GM23338 (cell line): ENCODE results near the gene PLA2R1. TPM values are rescaled to one million over a fixed set of nuclear protein-coding genes. Genes with fewer than 3 reads are reported as not detected.

Experiments
- ATAC-seq: fragments of 200-7000 bp; cut with Tn5 transposase; 3 replicates; pipeline ENCODE4 v1.9.1; 2020
- DNase-seq: peaks from one replicate; pipeline ENCODE4 v3.0.0-alpha.2; 2015; ENCODE audit warnings: low spot score
- H2AFZ ChIP-seq: fragments of 200-600 bp; sonication (generic); 2 replicates; pipeline ENCODE4 v1.8.0; 2016; ENCODE audit warnings: antibody characterized with exemption, mild to moderate bottlenecking, moderate library complexity
- H3F3A ChIP-seq: fragments of 200-600 bp; sonication (generic); replicated peaks from 2 replicates; pipeline ENCODE4 v1.8.0; 2017; ENCODE audit warnings: antibody characterized with exemption, mixed run types, low read depth
- H3K27ac ChIP-seq: fragments of 200-600 bp; sonication (generic); 2 replicates; pipeline ENCODE4 v1.6.1; 2016; ENCODE audit warnings: low read depth
- H3K27me3 ChIP-seq: fragments of 200-600 bp; sonication (generic); 2 replicates; pipeline ENCODE4 v1.8.0; 2016; ENCODE audit warnings: mild to moderate bottlenecking, mixed run types, moderate library complexity; ENCODE audit not compliant: insufficient read depth
- H3K36me3 ChIP-seq: fragments of 200-600 bp; sonication (generic); 2 replicates; pipeline ENCODE4 v1.8.0; 2016; ENCODE audit warnings: mild to moderate bottlenecking; ENCODE audit not compliant: insufficient read depth
- H3K4me1 ChIP-seq: fragments of 200-600 bp; sonication (generic); 2 replicates; pipeline ENCODE4 v1.8.0; 2016; ENCODE audit warnings: mild to moderate bottlenecking, moderate library complexity; ENCODE audit not compliant: insufficient read depth
- H3K4me2 ChIP-seq: fragments of 200-600 bp; sonication (generic); 2 replicates; pipeline ENCODE4 v1.7.1; 2017; ENCODE audit warnings: mixed run types
- H3K4me3 ChIP-seq: fragments of 200-600 bp; sonication (generic); 2 replicates; pipeline ENCODE4 v1.6.1; 2016; ENCODE audit warnings: mixed run types
- H3K79me2 ChIP-seq: fragments of 200-600 bp; sonication (generic); replicated peaks from 2 replicates; pipeline ENCODE4 v1.8.0; 2017; ENCODE audit warnings: mild to moderate bottlenecking; ENCODE audit not compliant: insufficient read depth
- H3K9me2 ChIP-seq: fragments of 200-600 bp; sonication (generic); 2 replicates; pipeline ENCODE4 v1.8.0; 2017; ENCODE audit not compliant: insufficient read depth
- H4K20me1 ChIP-seq: fragments of 200-600 bp; sonication (generic); replicated peaks from 2 replicates; pipeline ENCODE4 v1.8.0; 2017; ENCODE audit warnings: mild to moderate bottlenecking; ENCODE audit not compliant: insufficient read depth
- H3K27ac Mint-ChIP-seq: 2 replicates; pipeline ENCODE4 v1.8.0; 2020; ENCODE audit warnings: inconsistent platforms, mild to moderate bottlenecking, moderate library complexity, mixed read lengths
- H3K27me3 Mint-ChIP-seq: 3 replicates; pipeline ENCODE4 v1.8.0; 2022; ENCODE audit warnings: low read depth, mild to moderate bottlenecking, moderate library complexity, mixed read lengths, inconsistent platforms; ENCODE audit not compliant: insufficient read depth, poor library complexity
- H3K36me3 Mint-ChIP-seq: 3 replicates; pipeline ENCODE4 v1.8.0; 2021; ENCODE audit warnings: low read depth, mild to moderate bottlenecking, inconsistent platforms, moderate library complexity, mixed read lengths
- H3K4me1 Mint-ChIP-seq: 3 replicates; pipeline ENCODE4 v1.8.0; 2020; ENCODE audit warnings: mild to moderate bottlenecking, inconsistent platforms, mixed read lengths
- H3K4me3 Mint-ChIP-seq: 3 replicates; pipeline ENCODE4 v1.8.0; 2021; ENCODE audit warnings: moderate library complexity, mild to moderate bottlenecking, inconsistent platforms, mixed read lengths
- H3K9me3 Mint-ChIP-seq: 3 replicates; pipeline ENCODE4 v1.8.0; 2020; ENCODE audit warnings: moderate library complexity, mild to moderate bottlenecking, inconsistent platforms, mixed read lengths
- CREB1 ChIP-seq: fragments of 250-450 bp; sonication (Bioruptor Pico); IDR thresholded peaks from 2 replicates; pipeline ENCODE4 v1.5.0; 2020; ENCODE audit warnings: low read depth, mild to moderate bottlenecking, moderate library complexity
- EZH2 ChIP-seq: fragments of 200-600 bp; sonication (generic); IDR thresholded peaks from one replicate; pipeline ENCODE4 v1.8.0; 2017; ENCODE audit warnings: antibody characterized with exemption, mild to moderate bottlenecking, low read depth; ENCODE audit not compliant: unreplicated experiment
- EZH2phosphoT487 ChIP-seq: fragments of 200-600 bp; sonication (generic); IDR thresholded peaks from one replicate; pipeline ENCODE4 v1.8.1; 2018; ENCODE audit warnings: antibody characterized with exemption; ENCODE audit not compliant: unreplicated experiment
- JUNB ChIP-seq: IDR thresholded peaks from one replicate; pipeline ENCODE4 v1.6.1; 2016; ENCODE audit warnings: antibody characterized with exemption; ENCODE audit not compliant: unreplicated experiment
- NANOG ChIP-seq: IDR thresholded peaks from 2 replicates; pipeline ENCODE4 v1.6.1; 2016; ENCODE audit warnings: antibody characterized with exemption, borderline replicate concordance
- POLR2AphosphoS5 ChIP-seq: IDR thresholded peaks from 2 replicates; pipeline ENCODE4 v1.6.1; 2016; ENCODE audit warnings: antibody characterized with exemption, low read depth
- STAT1 ChIP-seq: IDR thresholded peaks from one replicate; pipeline ENCODE4 v1.6.1; 2016; ENCODE audit warnings: antibody characterized with exemption; ENCODE audit not compliant: unreplicated experiment
- ZNF114 ChIP-seq: fragments of 250-450 bp; sonication (Bioruptor Pico); IDR thresholded peaks from 2 replicates; pipeline ENCODE4 v1.5.0; 2020; ENCODE audit warnings: mild to moderate bottlenecking, moderate library complexity
- ZNF331 ChIP-seq: fragments of 250-450 bp; sonication (Bioruptor Pico); IDR thresholded peaks from 2 replicates; pipeline ENCODE4 v1.5.0; 2020; ENCODE audit warnings: low read depth, mild to moderate bottlenecking, moderate library complexity
- polyA plus RNA-seq: library from polyadenylated mRNA; unstranded; fragments of >200 nt; fragmentation: Nextera tagmentation; extraction: Ambion mirVana; gene quantifications from 2 replicates; pipeline ENCODE4 v1.2.1, GENCODE V29; 2016
- total RNA-seq: library from RNA; depleted of rRNA; stranded (reverse); fragments of >200 nt; shearing (Covaris generic); gene quantifications from 2 replicates; pipeline ENCODE4 v1.2.3, GENCODE V29; 2014
- TF ChIP-seq, protein P1 (sequence below): fragments of 250-450 bp; sonication (Bioruptor Pico); IDR thresholded peaks from 2 replicates; pipeline ENCODE4 v1.5.0; 2020; ENCODE audit warnings: mild to moderate bottlenecking, moderate library complexity
- TF ChIP-seq, protein P2 (sequence below): IDR thresholded peaks from 2 replicates; pipeline ENCODE4 v1.6.1; 2016; ENCODE audit warnings: antibody characterized with exemption
- TF ChIP-seq, protein P3 (sequence below): IDR thresholded peaks from one replicate; pipeline ENCODE4 v1.6.1; 2018; ENCODE audit warnings: antibody characterized with exemption; ENCODE audit not compliant: unreplicated experiment
- TF ChIP-seq, protein P4 (sequence below), 2 experiments: fragments of 200-600 bp in 1 of 2; sonication (generic) in 1 of 2; conservative IDR thresholded peaks; 2 replicates each; pipeline versions ENCODE4 v1.5.1 to v1.6.1; 2016 to 2017; ENCODE audit warnings: antibody characterized with exemption in 2 of 2, low read depth in 2 of 2, mild to moderate bottlenecking in 2 of 2, moderate library complexity in 1 of 2

PLA2R1 gene
- total and polyA plus RNA-seq, 2 experiments from 2014 or later: 0.57 to 1.2 TPM

GRCh38 chr2:160077912-160078810 lies 15.7 kb upstream of the PLA2R1 start:
- no peaks in the 10 kb centered on the region for H3F3A ChIP-seq
- no peaks in the 10 kb centered on the region for H4K20me1 ChIP-seq
- Mint-ChIP-seq H3K4me3 (no peak overlapping the region), H3K9me3 (peaks cover 26% of the 10 kb centered on the region), H3K27ac (no peak overlapping the region), H3K36me3 (no peaks in the 10 kb centered on the region), H3K4me1 (no peaks in the 10 kb centered on the region), H3K27me3 (no peaks in the 10 kb centered on the region)
- peaks cover 3% of the 10 kb centered on the region; the same call in 1 of the 2 replicates for H3K9me2 ChIP-seq
- H3K4me3 ChIP-seq: no peak overlapping the region
- no peaks in the 10 kb centered on the region for H3K36me3 ChIP-seq
- H2AFZ ChIP-seq: no peak overlapping the region
- H3K79me2 ChIP-seq: no peaks in the 10 kb centered on the region
- H3K27ac ChIP-seq: no peak overlapping the region
- no peaks in the 10 kb centered on the region for H3K27me3 ChIP-seq
- no peak overlapping the region for H3K4me2 ChIP-seq
- TF ChIP-seq NANOG (no peak), EZH2 (no peak), JUNB (no peak), ZNF331 (CRISPR knock-in tag) (no peak), CREB1 (no peak), ZNF114 (CRISPR knock-in tag) (no peak), EZH2phosphoT487 (no peak), POLR2AphosphoS5 (no peak), STAT1 (no peak)
- TF ChIP-seq, protein P1, sequence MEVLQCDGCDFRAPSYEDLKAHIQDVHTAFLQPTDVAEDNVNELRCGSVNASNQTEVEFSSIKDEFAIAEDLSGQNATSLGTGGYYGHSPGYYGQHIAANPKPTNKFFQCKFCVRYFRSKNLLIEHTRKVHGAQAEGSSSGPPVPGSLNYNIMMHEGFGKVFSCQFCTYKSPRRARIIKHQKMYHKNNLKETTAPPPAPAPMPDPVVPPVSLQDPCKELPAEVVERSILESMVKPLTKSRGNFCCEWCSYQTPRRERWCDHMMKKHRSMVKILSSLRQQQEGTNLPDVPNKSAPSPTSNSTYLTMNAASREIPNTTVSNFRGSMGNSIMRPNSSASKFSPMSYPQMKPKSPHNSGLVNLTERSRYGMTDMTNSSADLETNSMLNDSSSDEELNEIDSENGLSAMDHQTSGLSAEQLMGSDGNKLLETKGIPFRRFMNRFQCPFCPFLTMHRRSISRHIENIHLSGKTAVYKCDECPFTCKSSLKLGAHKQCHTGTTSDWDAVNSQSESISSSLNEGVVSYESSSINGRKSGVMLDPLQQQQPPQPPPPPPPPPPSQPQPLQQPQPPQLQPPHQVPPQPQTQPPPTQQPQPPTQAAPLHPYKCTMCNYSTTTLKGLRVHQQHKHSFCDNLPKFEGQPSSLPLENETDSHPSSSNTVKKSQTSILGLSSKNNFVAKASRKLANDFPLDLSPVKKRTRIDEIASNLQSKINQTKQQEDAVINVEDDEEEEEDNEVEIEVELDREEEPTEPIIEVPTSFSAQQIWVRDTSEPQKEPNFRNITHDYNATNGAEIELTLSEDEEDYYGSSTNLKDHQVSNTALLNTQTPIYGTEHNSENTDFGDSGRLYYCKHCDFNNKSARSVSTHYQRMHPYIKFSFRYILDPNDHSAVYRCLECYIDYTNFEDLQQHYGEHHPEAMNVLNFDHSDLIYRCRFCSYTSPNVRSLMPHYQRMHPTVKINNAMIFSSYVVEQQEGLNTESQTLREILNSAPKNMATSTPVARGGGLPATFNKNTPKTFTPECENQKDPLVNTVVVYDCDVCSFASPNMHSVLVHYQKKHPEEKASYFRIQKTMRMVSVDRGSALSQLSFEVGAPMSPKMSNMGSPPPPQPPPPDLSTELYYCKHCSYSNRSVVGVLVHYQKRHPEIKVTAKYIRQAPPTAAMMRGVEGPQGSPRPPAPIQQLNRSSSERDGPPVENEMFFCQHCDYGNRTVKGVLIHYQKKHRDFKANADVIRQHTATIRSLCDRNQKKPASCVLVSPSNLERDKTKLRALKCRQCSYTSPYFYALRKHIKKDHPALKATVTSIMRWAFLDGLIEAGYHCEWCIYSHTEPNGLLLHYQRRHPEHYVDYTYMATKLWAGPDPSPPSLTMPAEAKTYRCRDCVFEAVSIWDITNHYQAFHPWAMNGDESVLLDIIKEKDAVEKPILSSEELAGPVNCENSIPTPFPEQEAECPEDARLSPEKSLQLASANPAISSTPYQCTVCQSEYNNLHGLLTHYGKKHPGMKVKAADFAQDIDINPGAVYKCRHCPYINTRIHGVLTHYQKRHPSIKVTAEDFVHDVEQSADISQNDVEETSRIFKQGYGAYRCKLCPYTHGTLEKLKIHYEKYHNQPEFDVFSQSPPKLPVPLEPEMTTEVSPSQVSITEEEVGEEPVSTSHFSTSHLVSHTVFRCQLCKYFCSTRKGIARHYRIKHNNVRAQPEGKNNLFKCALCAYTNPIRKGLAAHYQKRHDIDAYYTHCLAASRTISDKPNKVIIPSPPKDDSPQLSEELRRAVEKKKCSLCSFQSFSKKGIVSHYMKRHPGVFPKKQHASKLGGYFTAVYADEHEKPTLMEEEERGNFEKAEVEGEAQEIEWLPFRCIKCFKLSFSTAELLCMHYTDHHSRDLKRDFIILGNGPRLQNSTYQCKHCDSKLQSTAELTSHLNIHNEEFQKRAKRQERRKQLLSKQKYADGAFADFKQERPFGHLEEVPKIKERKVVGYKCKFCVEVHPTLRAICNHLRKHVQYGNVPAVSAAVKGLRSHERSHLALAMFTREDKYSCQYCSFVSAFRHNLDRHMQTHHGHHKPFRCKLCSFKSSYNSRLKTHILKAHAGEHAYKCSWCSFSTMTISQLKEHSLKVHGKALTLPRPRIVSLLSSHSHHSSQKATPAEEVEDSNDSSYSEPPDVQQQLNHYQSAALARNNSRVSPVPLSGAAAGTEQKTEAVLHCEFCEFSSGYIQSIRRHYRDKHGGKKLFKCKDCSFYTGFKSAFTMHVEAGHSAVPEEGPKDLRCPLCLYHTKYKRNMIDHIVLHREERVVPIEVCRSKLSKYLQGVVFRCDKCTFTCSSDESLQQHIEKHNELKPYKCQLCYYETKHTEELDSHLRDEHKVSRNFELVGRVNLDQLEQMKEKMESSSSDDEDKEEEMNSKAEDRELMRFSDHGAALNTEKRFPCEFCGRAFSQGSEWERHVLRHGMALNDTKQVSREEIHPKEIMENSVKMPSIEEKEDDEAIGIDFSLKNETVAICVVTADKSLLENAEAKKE (CRISPR knock-in tag): no peak
- TF ChIP-seq, protein P2, sequence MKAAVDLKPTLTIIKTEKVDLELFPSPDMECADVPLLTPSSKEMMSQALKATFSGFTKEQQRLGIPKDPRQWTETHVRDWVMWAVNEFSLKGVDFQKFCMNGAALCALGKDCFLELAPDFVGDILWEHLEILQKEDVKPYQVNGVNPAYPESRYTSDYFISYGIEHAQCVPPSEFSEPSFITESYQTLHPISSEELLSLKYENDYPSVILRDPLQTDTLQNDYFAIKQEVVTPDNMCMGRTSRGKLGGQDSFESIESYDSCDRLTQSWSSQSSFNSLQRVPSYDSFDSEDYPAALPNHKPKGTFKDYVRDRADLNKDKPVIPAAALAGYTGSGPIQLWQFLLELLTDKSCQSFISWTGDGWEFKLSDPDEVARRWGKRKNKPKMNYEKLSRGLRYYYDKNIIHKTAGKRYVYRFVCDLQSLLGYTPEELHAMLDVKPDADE: no peak
- TF ChIP-seq, protein P3, sequence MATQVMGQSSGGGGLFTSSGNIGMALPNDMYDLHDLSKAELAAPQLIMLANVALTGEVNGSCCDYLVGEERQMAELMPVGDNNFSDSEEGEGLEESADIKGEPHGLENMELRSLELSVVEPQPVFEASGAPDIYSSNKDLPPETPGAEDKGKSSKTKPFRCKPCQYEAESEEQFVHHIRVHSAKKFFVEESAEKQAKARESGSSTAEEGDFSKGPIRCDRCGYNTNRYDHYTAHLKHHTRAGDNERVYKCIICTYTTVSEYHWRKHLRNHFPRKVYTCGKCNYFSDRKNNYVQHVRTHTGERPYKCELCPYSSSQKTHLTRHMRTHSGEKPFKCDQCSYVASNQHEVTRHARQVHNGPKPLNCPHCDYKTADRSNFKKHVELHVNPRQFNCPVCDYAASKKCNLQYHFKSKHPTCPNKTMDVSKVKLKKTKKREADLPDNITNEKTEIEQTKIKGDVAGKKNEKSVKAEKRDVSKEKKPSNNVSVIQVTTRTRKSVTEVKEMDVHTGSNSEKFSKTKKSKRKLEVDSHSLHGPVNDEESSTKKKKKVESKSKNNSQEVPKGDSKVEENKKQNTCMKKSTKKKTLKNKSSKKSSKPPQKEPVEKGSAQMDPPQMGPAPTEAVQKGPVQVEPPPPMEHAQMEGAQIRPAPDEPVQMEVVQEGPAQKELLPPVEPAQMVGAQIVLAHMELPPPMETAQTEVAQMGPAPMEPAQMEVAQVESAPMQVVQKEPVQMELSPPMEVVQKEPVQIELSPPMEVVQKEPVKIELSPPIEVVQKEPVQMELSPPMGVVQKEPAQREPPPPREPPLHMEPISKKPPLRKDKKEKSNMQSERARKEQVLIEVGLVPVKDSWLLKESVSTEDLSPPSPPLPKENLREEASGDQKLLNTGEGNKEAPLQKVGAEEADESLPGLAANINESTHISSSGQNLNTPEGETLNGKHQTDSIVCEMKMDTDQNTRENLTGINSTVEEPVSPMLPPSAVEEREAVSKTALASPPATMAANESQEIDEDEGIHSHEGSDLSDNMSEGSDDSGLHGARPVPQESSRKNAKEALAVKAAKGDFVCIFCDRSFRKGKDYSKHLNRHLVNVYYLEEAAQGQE: no peak
- TF ChIP-seq, protein P4, sequence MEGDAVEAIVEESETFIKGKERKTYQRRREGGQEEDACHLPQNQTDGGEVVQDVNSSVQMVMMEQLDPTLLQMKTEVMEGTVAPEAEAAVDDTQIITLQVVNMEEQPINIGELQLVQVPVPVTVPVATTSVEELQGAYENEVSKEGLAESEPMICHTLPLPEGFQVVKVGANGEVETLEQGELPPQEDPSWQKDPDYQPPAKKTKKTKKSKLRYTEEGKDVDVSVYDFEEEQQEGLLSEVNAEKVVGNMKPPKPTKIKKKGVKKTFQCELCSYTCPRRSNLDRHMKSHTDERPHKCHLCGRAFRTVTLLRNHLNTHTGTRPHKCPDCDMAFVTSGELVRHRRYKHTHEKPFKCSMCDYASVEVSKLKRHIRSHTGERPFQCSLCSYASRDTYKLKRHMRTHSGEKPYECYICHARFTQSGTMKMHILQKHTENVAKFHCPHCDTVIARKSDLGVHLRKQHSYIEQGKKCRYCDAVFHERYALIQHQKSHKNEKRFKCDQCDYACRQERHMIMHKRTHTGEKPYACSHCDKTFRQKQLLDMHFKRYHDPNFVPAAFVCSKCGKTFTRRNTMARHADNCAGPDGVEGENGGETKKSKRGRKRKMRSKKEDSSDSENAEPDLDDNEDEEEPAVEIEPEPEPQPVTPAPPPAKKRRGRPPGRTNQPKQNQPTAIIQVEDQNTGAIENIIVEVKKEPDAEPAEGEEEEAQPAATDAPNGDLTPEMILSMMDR (conservative IDR thresholded peaks at IDR 0.05; ENCODE audit: low read depth in 2 of 2): no peak
- ATAC-seq: no peak
- H3K4me1 ChIP-seq: no peaks in the 10 kb centered on the region
- DNase-seq: no peak
